Testis (tissue), 3 donors: Measurements from ENCODE around the gene COL4A1. TPM values are rescaled to one million over a fixed set of nuclear protein-coding genes. Genes with fewer than 3 reads are reported as not detected.

Experiments used
- DNase-seq: peaks from one replicate; pipeline ENCODE4 v3.0.0-alpha.2; 2019
- H3K27ac ChIP-seq, 2 donors: fragments of 200-600 bp; sonication (generic); one replicate each; pipeline ENCODE4 v1.5.1; 2019
- H3K27me3 ChIP-seq: fragments of 200-600 bp; sonication (generic); one replicate; pipeline ENCODE4 v1.5.1; 2019
- H3K36me3 ChIP-seq: fragments of 200-600 bp; sonication (generic); one replicate; pipeline ENCODE4 v1.5.1; 2017; ENCODE audit warnings: low read depth; ENCODE audit errors: missing control alignments
- H3K4me1 ChIP-seq: fragments of 200-600 bp; sonication (generic); one replicate; pipeline ENCODE4 v1.5.1; 2019
- H3K4me3 ChIP-seq, 2 donors: fragments of 200-600 bp; sonication (generic); one replicate each; pipeline ENCODE4 v1.5.1; 2017 to 2019
- H3K9me3 ChIP-seq: fragments of 200-600 bp; sonication (generic); one replicate; pipeline ENCODE4 v1.5.1; 2017
- CTCF ChIP-seq, 3 experiments: fragments of 450-650 bp in 2 of 3; fragments of 200-600 bp in 1 of 3; sonication (generic) in 1 of 3; IDR thresholded peaks; one replicate each; pipeline ENCODE4 v1.5.1; 2016 to 2019; ENCODE audit warnings: antibody characterized with exemption in 3 of 3, mild to moderate bottlenecking in 2 of 3, moderate library complexity in 1 of 3
- POLR2A ChIP-seq: fragments of 450-650 bp; IDR thresholded peaks from one replicate; pipeline ENCODE4 v1.6.1; 2017; ENCODE audit warnings: antibody characterized with exemption, mild to moderate bottlenecking, moderate library complexity
- WGBS, 2 donors: methylation state at CpG; one replicate each; pipeline ENCODE4 v1.1.5; 2018; 5-methylcytosine and 5-hydroxymethylcytosine counted together
- intact Hi-C: fragments of 100-400 bp; cut with DNase I; formaldehyde crosslinking; loops from one replicate; pipeline ENCODE4 v1.15.1; 2023; ENCODE audit warnings: low total_unique reads
- polyA plus RNA-seq: library from polyadenylated mRNA; stranded (reverse); fragments of 350-450 nt; fragmentation: Illumina TruSeq; extraction: RNeasy Lipid Tissue Mini Kit (QIAGEN cat#74804); gene quantifications from one replicate; pipeline ENCODE4 v1.2.3, GENCODE V29; 2014; ENCODE audit warnings: low read depth, low replicate concordance; ENCODE audit not compliant: insufficient read depth
- total RNA-seq, 2 donors: library from RNA; depleted of rRNA; stranded (reverse); fragments of >200 nt; gene quantifications; one replicate each; pipeline ENCODE4 v1.2.3, GENCODE V29; 2016

The COL4A1 gene
- total and polyA plus RNA-seq, 3 donors from 2014 or later = 35.5 to 43.0 (median 39.0) TPM

- intact Hi-C loops = no loop called here
- no peaks in the 10 kb centered on the region for H3K9me3 ChIP-seq
- DNase-seq = no peak
- TF ChIP-seq CTCF (IDR thresholded peaks at IDR 0.05) (no peak), POLR2A (no peak)
- 76 to 82% methylated on average over 16 to 19 of the region's 19 CpGs for WGBS, 2 donors
- H3K36me3 ChIP-seq = no peaks in the 10 kb centered on the region
- no peak overlapping the region for H3K4me3 ChIP-seq
- H3K4me1 ChIP-seq = no peaks in the 10 kb centered on the region
- H3K27me3 ChIP-seq = no peaks in the 10 kb centered on the region
- peak overlapping the region in 1 of 2 donors; percentile 53 for H3K27ac ChIP-seq
These were observed 13.0 kb upstream of the COL4A1 start for GRCh38 chr13:110319774-110320509.

- no peaks in the 10 kb centered on the region for H3K27me3 ChIP-seq
- no peaks in the 10 kb centered on the region for H3K9me3 ChIP-seq
- WGBS, 2 donors = 53 to 84% methylated on average over 4 of the region's 4 CpGs
- H3K36me3 ChIP-seq = no peaks in the 10 kb centered on the region
- H3K27ac ChIP-seq = peak overlapping the region in 1 of 2 donors; percentile 53
- intact Hi-C loops = no loop called here
- no peak overlapping the region for H3K4me3 ChIP-seq
- TF ChIP-seq CTCF (IDR thresholded peaks at IDR 0.05) (no peak), POLR2A (no peak)
- H3K4me1 ChIP-seq = no peaks in the 10 kb centered on the region
- DNase-seq = no peak
These were observed 12.4 kb upstream of the COL4A1 start for GRCh38 chr13:110319397-110319773.

- WGBS, 2 donors = 78 to 80% methylated on average over 7 of the region's 7 CpGs
- Histone ChIP-seq H3K4me1 (no peaks in the 10 kb centered on the region), H3K36me3 (no peaks in the 10 kb centered on the region), H3K27me3 (no peaks in the 10 kb centered on the region), H3K9me3 (no peaks in the 10 kb centered on the region), H3K4me3 (no peak overlapping the region), H3K27ac (no peak overlapping the region)
- intact Hi-C loops = no loop called here
- no peak for TF ChIP-seq CTCF (IDR thresholded peaks at IDR 0.05)
- TF ChIP-seq POLR2A = no peak
- no peak for DNase-seq
These were observed 12.0 kb upstream of the COL4A1 start for GRCh38 chr13:110318920-110319319.

GRCh38 chr13:110317496-110318195 lies 10.7 kb upstream of the COL4A1 start:
- 91 to 93% methylated on average over 13 of the region's 13 CpGs for WGBS, 2 donors
- DNase-seq = no peak
- no peaks in the 10 kb centered on the region for H3K27me3 ChIP-seq
- no peak overlapping the region for H3K27ac ChIP-seq
- H3K9me3 ChIP-seq = no peaks in the 10 kb centered on the region
- H3K36me3 ChIP-seq = no peaks in the 10 kb centered on the region
- TF ChIP-seq CTCF (IDR thresholded peaks at IDR 0.05) (no peak), POLR2A (no peak)
- no peaks in the 10 kb centered on the region for H3K4me1 ChIP-seq
- H3K4me3 ChIP-seq = no peak overlapping the region
- intact Hi-C loops = no loop called here
